Smooth muscle cell (in vitro differentiated cells): ENCODE data around the gene GASK1A. TPM values are rescaled to one million over a fixed set of nuclear protein-coding genes. Genes with fewer than 3 reads are reported as not detected.

Experiments
- DNase-seq: peaks from one replicate; lab custom pipeline; 2025; ENCODE audit not compliant: unreplicated experiment; lab: John Stamatoyannopoulos, UW
- H2AFZ ChIP-seq: fragments of 200-600 bp; sonication (generic); 2 replicates; pipeline ENCODE4 v1.6.0; 2016; ENCODE audit warnings: antibody characterized with exemption, low read depth, mild to moderate bottlenecking
- H3F3A ChIP-seq: fragments of 200-600 bp; sonication (generic); 2 replicates; pipeline ENCODE4 v1.6.0; 2017; ENCODE audit warnings: antibody characterized with exemption, low read depth
- H3K27ac ChIP-seq: fragments of 200-600 bp; sonication (generic); 2 replicates; pipeline ENCODE4 v1.5.1; 2016; ENCODE audit warnings: low read depth, mild to moderate bottlenecking
- H3K27me3 ChIP-seq: fragments of 200-600 bp; sonication (generic); 2 replicates; pipeline ENCODE4 v1.6.1; 2016; ENCODE audit warnings: low read depth, mild to moderate bottlenecking
- H3K36me3 ChIP-seq: fragments of 200-600 bp; sonication (generic); 2 replicates; pipeline ENCODE4 v1.5.1; 2016; ENCODE audit warnings: low read depth
- H3K4me1 ChIP-seq: fragments of 200-600 bp; sonication (generic); 2 replicates; pipeline ENCODE4 v1.5.1; 2016; ENCODE audit warnings: low read depth
- H3K4me2 ChIP-seq: fragments of 200-600 bp; sonication (generic); 2 replicates; pipeline ENCODE4 v1.6.0; 2016; ENCODE audit warnings: mild to moderate bottlenecking
- H3K4me3 ChIP-seq: fragments of 200-600 bp; sonication (generic); 2 replicates; pipeline ENCODE4 v1.5.1; 2016; ENCODE audit warnings: mild to moderate bottlenecking
- H3K79me2 ChIP-seq: fragments of 200-600 bp; sonication (generic); 2 replicates; pipeline ENCODE4 v1.6.0; 2016; ENCODE audit warnings: low read depth, mild to moderate bottlenecking
- H3K9ac ChIP-seq: fragments of 200-600 bp; sonication (generic); 2 replicates; pipeline ENCODE4 v1.6.0; 2016; ENCODE audit warnings: low read depth
- H3K9me3 ChIP-seq: fragments of 200-600 bp; sonication (generic); replicated peaks from 2 replicates; pipeline ENCODE4 v1.5.1; 2016; ENCODE audit warnings: low read depth
- H4K20me1 ChIP-seq: fragments of 200-600 bp; sonication (generic); 2 replicates; pipeline ENCODE4 v1.6.0; 2016; ENCODE audit warnings: low read depth
- WGBS: methylation state at CpG from one replicate; pipeline ENCODE4 v1.1.7; 2016; ENCODE audit warnings: low lambda C conversion rate; 5-methylcytosine and 5-hydroxymethylcytosine counted together
- polyA plus RNA-seq: library from polyadenylated mRNA; unstranded; fragments of >200 nt; fragmentation: Nextera tagmentation; extraction: Ambion mirVana; gene quantifications from 2 replicates; pipeline ENCODE4 v1.2.1, GENCODE V29; 2016
- total RNA-seq: library from RNA; depleted of rRNA; stranded (reverse); fragments of >200 nt; gene quantifications from 2 replicates; pipeline ENCODE4 v1.2.3, GENCODE V29; 2014
- TF ChIP-seq, protein P1 (sequence below): fragments of 200-600 bp; sonication (generic); IDR thresholded peaks from 2 replicates; pipeline ENCODE4 v1.5.1; 2017; ENCODE audit warnings: borderline replicate concordance, mild to moderate bottlenecking, antibody characterized with exemption; ENCODE audit not compliant: insufficient read depth, poor library complexity, severe bottlenecking

GASK1A gene
- total and polyA plus RNA-seq, 2 experiments from 2014 or later = 0.76 TPM; not detected in 1

DNA sequence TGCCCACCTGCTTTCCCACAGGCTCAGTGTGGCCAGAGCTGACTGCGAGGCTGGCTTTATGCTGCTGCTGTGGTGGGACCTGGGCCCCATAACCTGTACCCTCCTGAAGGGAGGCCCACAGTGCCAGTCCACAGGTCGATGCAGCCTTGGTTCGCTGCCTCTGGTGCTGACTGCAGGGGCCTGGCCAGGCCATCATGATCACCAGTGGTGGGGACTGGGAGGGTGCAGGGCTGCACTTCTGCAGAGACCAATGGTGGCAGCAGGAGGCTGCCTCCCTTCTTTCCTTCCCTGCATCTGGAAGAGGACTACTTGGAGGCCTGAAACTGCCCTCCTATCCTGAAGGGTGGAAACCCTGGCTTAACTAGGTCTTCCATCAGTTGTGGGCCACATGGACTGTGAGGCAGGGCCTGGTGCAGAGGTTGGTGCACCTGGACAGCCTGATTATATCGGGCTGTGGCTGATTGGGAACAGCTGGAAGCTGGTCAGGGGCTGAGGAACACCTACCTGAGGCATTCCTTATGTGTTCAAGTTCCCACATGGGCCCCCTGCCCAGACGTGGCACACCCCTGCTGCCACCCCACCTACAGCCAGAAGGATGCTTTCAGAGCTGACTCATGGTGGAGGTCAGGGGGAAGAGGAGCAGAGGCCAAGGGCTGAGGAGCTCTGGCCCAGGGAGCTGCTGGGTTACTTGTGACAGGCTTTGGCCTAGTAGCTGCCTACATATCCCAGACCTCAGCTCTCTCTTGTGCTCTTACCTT, 97.0 kb downstream of the GASK1A start:
- 76% methylated on average over 5 of the region's 5 CpGs for WGBS
- no peaks in the 10 kb centered on the region for H3K27me3 ChIP-seq
- no peak overlapping the region for H3K27ac ChIP-seq
- no peaks in the 10 kb centered on the region for H4K20me1 ChIP-seq
- no peak overlapping the region for H3K9ac ChIP-seq
- H3K9me3 ChIP-seq = no peaks in the 10 kb centered on the region
- H3K36me3 ChIP-seq = no peaks in the 10 kb centered on the region
- H3K4me2 ChIP-seq = no peak overlapping the region
- no peak overlapping the region for H3K4me3 ChIP-seq
- H3K4me1 ChIP-seq = no peaks in the 10 kb centered on the region
- H3F3A ChIP-seq = no peaks in the 10 kb centered on the region
- H2AFZ ChIP-seq = no peak overlapping the region
- H3K79me2 ChIP-seq = no peaks in the 10 kb centered on the region
- TF ChIP-seq, protein P1, sequence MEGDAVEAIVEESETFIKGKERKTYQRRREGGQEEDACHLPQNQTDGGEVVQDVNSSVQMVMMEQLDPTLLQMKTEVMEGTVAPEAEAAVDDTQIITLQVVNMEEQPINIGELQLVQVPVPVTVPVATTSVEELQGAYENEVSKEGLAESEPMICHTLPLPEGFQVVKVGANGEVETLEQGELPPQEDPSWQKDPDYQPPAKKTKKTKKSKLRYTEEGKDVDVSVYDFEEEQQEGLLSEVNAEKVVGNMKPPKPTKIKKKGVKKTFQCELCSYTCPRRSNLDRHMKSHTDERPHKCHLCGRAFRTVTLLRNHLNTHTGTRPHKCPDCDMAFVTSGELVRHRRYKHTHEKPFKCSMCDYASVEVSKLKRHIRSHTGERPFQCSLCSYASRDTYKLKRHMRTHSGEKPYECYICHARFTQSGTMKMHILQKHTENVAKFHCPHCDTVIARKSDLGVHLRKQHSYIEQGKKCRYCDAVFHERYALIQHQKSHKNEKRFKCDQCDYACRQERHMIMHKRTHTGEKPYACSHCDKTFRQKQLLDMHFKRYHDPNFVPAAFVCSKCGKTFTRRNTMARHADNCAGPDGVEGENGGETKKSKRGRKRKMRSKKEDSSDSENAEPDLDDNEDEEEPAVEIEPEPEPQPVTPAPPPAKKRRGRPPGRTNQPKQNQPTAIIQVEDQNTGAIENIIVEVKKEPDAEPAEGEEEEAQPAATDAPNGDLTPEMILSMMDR = no peak
- DNase-seq = no peak

DNA sequence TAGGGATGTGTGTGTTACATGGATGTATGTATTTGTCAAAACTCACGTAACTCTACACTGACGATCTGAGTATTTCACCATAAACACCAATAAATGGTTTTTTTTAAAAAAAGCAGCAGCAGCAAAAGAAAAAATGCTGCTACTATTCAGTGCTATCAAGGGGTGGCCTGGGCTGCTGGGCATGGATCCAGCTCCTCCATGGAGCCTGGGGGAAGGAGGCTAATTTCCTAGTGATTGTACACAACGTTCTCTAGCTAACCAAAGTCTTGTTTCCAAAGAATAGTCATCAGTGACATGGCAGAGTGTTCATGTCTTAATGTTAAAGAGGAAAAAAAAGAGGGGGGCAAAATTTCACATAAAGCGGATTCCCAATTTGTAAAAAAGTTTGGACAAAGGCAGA, 97.7 kb downstream of the GASK1A start:
- Histone ChIP-seq H3K27me3 (no peaks in the 10 kb centered on the region), H3K9ac (no peak overlapping the region), H4K20me1 (no peaks in the 10 kb centered on the region), H3K27ac (no peak overlapping the region), H3K4me1 (no peaks in the 10 kb centered on the region), H3F3A (no peaks in the 10 kb centered on the region), H3K4me3 (no peak overlapping the region), H3K4me2 (no peak overlapping the region), H2AFZ (no peak overlapping the region), H3K9me3 (no peaks in the 10 kb centered on the region), H3K36me3 (no peaks in the 10 kb centered on the region), H3K79me2 (no peaks in the 10 kb centered on the region)
- TF ChIP-seq, protein P1 = no peak
- no peak for DNase-seq
- 86% methylated on average over 4 of the region's 4 CpGs for WGBS

DNA sequence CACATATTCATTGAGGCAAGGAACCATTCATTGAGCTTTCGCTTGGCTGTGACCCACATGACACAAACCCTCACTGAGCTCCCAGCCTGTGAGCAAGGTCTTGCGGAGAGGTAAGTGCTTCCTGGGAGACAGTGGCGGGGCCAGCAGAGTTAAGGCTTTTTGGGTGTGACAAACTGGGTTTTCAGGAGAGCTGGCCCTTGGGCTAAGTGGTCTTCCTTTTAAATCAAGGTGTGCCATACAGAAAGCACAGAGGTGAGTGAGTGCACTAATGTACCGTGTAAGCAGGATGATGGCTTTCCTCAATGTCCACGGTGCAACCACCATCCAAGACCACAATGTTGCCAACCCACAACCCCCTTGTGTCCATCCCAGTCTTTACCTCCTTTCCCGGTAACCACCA, 98.2 kb downstream of the GASK1A start:
- TF ChIP-seq, protein P1 = no peak
- H3K27me3 ChIP-seq = no peaks in the 10 kb centered on the region
- H3K27ac ChIP-seq = no peak overlapping the region
- H2AFZ ChIP-seq = no peak overlapping the region
- no peak overlapping the region for H3K4me3 ChIP-seq
- H3K9ac ChIP-seq = no peak overlapping the region
- H3F3A ChIP-seq = no peaks in the 10 kb centered on the region
- no peak overlapping the region for H3K4me2 ChIP-seq
- no peak for DNase-seq
- H4K20me1 ChIP-seq = no peaks in the 10 kb centered on the region
- H3K4me1 ChIP-seq = no peaks in the 10 kb centered on the region
- H3K79me2 ChIP-seq = no peaks in the 10 kb centered on the region
- H3K36me3 ChIP-seq = no peaks in the 10 kb centered on the region
- over 99% methylated on average over 6 of the region's 6 CpGs for WGBS
- no peaks in the 10 kb centered on the region for H3K9me3 ChIP-seq

- no peak overlapping the region for H2AFZ ChIP-seq
- no peaks in the 10 kb centered on the region for H4K20me1 ChIP-seq
- DNase-seq = no peak
- no peaks in the 10 kb centered on the region for H3K36me3 ChIP-seq
- H3K9ac ChIP-seq = no peak overlapping the region
- H3K4me1 ChIP-seq = no peaks in the 10 kb centered on the region
- no peaks in the 10 kb centered on the region for H3K9me3 ChIP-seq
- no peaks in the 10 kb centered on the region for H3K27me3 ChIP-seq
- H3K4me2 ChIP-seq = no peak overlapping the region
- TF ChIP-seq, protein P1 = no peak
- no peak overlapping the region for H3K4me3 ChIP-seq
- no peak overlapping the region for H3K27ac ChIP-seq
- no peaks in the 10 kb centered on the region for H3F3A ChIP-seq
- no peaks in the 10 kb centered on the region for H3K79me2 ChIP-seq
These were observed 98.6 kb downstream of the GASK1A start for GRCh38 chr3:43077707-43078106.
